M059J (cell line): ENCODE results near the gene NXPH4. TPM values are rescaled to one million over a fixed set of nuclear protein-coding genes. Genes with fewer than 3 reads are reported as not detected.
A peak's percentile ranks its signal among the peaks of the same experiment; 100 is the strongest.

Experiments
- DNase-seq: peaks from one replicate; pipeline ENCODE4 v3.0.0-alpha.2; 2012; ENCODE audit warnings: low read depth
- total RNA-seq: library from RNA; depleted of rRNA; stranded (reverse); fragments of >200 nt; shearing (Covaris generic); gene quantifications from 2 replicates; pipeline ENCODE4 v1.2.3, GENCODE V29; 2014

Gene NXPH4
- total RNA-seq, 1 experiment from 2014 or later: 6.8 TPM

DNA sequence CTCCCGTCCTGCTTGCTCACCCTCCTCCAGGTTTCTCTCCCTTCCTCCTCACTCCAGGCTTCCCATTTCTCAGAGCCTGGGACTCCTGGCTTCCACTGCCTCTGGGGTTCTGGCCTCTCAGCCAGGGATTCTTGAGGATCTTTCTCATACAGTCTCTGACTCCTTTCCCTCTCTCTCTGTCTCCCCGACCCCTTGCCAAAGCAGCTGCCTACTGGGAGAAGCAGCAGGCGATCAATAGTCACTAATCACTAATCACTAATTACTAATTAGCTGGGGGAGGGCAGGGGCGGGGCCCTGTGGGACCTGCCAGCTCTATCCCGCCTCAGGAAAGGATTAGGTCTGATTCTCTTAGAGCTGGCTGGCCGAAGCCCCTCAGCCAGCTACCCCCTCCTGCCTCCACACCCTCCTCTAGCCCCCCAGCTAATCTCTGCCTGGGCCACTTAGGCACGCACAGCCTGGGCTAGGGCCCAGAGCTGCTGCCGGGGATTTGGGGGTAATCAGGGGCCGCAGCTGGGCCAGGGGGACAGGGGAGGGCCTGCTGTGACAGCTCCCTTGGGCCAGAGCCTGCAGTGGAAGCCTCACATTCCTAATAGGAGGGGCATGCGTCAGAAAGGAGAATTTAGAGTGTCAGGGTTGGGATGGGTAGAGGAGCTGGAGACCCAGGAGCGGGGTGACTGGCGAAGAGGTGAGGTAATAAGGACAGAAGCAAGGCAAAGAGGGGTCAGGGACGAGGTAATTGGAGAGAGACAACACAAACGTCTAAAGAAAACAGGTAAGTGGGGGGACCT, 2.8 kb downstream of the NXPH4 start:
- no peak for DNase-seq

DNA sequence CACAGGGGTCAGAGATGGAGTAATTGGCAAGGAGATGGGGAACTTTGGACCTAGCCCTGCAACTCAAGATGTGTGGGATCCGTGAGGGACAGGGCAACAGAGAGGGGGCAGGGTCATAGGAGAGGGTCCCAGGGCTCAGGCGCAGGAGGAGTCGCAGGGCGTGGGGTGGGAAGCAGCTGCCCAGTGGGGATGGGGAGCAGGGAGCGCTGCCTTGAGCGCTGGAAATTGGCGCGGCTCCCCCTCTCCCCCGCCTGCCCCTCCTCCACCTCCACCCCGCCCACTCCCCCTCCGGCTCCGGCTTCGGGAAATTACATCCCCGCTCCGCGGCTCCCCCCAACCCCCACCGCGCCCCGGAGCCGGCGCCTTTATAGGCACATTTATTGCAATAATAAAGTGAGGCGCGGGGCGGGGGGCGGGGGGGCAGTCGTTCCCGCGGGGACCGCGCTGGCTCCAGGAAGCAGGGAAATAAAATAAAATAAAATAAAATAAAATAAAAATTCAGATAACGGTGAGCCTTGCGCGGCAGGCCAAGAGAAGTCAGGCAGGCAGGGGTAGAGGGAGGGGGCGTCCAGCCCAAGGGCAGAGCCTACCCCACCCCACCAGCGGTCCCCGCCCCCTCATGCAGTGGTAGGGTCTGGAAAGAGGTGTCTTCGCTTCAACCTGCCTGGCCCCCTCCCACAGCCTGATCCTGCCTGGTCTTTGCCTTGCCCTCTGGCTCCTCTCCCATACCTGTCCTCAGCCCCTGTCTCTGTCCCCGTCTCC, 3.6 kb downstream of the NXPH4 start:
- no peak for DNase-seq

DNA sequence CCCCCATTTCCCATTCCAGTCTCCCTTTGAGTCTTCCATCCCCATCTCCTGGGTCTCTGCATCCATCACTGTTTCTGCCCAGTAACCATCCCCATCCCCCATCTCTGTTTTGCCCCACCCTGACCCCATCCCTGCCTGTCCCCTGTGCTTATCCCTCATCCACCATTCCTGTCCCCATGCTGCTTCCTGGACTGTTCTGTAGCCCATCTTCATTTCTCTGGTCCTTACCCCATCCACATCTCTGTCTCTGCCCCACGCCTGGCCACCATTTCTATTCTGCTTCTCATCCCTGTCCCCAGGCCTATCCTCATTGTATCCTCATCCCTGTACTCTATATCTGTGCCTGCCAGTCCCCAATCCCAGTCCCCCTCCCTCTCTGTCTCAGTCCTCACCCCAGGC, 4.2 kb downstream of the NXPH4 start:
- DNase-seq: no peak

DNA sequence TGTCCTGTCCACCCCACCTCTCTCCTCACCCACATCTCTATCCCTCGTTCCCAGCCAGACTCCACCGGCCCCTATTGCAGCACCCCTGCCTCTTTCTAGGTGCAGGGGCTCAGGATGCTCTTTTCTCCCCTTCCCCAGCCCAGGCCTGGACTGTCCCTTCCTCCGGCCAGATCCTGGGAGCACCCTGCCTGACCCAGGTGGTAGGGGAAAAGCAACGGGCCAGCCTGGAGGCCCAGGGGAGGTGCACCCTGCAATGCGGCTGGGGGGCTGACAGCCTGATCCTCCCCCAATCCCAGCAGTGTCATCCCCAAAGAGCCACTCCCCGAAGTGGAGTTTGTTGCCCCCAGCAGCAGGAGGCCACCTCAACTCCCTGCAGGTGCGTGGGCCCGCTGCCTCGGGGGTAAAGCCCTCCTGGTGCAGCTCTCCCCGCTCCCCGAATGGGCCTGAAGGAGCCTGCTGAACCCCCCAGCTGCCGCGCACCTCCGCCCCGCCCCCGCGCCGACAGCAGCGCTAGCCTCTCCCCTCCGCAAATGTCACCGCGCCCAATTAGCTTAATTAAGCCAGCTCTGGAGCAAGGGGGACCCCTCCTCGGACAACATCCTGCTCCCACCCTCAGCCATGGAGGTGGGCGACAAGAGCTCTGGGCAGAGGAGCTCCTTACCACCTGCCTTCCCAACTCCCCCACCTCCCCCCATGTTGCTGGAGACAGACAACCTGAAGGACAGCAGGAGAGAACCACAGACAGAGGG, 4.7 kb downstream of the NXPH4 start:
- DNase-seq: no peak

DNA sequence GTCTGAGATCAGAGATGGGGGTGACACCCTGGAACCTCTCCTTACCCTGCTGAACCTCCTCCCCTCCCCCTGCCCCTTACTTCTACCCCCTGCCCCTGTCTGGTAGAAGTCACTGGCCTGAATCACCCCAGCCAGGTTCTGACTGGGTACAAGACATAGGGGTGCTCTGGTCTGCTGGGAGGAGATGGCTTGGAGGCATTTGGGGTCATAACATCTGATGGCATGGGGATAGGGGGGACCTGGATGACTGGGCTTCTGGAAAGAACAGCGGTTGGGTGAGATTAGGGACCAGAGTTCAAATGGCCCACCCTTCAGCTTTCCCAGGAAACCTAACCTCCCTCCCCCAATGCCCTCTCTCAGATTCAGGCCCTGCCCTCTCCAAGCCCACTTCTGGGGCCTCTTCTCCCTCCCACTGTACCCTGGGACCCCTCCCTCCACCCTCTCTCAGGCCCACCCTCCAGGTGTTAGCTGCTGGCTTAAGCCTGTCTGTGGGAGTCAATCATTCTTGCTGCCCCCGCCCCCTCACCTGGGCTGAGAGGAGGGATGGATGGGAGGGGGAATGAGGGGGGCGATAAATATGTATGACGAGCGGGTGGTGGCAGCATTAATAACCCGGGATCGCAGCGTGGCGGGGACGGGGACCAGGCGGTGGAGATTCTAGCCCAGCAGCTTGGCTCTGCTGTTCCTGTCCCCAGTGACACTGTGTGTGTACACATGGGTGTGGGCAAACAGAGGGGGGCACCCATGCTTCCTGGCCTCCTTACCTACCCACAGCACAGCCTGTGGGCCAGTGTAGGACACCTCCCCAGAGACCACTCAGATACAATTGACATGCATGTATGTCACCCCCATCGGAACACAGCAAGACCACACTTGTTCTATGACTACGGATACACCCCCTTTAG, 5.9 kb downstream of the NXPH4 start:
- no peak for DNase-seq

DNA sequence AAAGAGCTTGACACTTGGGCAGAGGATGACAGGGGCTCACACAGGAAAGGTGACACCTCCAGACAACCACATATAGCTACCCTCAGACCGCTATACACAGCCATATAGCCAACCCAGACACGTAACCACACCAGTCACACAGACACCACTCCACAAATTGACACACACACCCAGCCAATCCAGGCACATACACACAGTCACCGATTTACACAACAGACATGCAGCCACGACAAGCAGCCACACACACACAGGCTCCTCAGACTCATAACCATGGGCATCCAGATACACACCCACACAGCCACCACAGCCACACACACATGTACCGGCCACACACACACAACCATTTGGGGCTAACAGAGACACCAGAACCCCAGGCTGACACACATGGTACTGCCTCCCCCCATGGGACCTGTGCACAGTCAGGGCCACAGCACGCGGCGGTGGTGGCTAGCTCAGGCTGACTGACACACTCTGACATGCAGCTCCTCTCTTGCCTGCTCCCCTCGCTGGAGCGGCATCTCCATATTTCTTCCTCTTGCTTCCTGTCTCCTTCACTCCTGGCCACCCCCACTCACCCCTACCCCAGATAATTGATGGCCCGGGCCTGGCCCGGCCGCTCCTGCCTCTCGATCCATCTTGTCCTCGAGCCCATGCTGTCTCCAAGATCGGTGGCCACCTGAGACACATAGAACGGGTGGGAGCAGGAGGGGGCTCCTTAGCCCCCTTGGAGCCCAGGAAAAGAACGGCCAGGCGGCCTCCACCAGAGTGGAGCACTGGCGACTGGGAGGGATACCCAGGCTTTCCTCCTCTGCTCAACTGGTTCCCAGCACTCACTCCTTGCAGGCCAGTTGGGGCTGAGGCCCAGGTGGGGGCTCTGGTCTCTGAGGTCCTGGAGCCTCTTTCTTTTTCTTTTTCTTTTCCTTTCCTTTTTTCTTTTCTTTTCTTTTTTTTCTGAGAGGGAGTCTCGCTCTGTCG, 6.9 kb downstream of the NXPH4 start:
- no peak for DNase-seq

DNA sequence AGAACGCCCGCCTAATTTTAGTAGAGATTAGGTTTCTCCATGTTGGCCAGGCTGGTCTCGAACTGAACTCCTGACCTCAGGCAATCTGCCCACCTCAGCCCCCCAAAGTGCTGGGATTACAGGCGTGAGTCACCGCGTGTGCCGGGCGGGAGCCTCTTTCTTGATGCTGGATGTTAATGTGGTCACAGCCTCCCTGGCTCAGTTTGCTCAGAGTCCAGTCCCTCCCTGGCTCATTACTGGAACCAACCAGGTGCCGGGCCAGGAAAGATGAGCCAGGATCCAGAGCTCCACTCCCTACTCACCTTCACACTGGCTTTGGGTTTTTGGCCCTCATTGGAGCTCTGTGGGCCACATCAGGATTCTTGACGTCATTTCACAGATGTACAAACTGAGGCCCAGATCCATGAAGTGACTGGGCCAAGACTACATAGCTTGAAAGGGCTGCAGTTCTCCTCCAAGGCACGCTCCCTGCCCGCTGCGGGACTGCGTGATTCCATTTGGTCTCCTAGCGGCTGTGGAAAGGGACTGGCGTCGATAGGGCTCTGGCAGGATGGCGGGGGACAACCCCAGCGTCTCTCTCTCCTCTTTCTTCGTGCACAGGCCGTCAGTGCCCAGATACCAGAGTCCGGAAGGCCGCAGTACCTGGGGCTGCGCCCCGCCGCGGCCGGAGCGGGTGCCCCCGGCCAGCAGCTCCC, 7.8 kb downstream of the NXPH4 start:
- no peak for DNase-seq

DNA sequence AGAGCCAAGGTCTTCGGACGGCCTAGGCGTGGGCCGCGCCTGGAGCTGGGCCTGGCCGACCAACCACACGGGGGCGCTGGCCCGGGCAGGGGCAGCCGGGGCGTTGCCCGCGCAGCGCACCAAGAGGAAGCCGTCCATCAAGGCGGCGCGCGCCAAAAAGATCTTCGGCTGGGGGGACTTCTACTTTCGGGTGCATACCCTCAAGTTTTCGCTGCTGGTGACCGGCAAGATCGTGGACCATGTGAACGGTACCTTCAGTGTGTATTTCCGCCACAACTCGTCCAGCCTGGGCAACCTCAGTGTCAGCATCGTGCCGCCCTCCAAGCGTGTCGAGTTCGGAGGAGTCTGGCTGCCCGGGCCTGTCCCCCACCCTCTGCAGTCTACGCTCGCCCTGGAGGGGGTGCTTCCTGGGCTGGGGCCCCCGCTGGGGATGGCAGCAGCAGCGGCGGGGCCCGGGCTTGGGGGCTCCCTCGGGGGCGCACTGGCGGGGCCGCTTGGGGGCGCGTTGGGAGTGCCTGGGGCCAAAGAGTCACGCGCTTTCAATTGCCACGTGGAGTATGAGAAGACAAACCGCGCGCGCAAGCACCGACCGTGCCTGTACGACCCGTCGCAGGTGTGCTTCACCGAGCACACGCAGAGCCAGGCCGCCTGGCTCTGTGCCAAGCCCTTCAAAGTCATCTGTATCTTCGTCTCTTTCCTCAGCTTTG, 8.5 kb downstream of the NXPH4 start:
- DNase-seq: no peak

DNA sequence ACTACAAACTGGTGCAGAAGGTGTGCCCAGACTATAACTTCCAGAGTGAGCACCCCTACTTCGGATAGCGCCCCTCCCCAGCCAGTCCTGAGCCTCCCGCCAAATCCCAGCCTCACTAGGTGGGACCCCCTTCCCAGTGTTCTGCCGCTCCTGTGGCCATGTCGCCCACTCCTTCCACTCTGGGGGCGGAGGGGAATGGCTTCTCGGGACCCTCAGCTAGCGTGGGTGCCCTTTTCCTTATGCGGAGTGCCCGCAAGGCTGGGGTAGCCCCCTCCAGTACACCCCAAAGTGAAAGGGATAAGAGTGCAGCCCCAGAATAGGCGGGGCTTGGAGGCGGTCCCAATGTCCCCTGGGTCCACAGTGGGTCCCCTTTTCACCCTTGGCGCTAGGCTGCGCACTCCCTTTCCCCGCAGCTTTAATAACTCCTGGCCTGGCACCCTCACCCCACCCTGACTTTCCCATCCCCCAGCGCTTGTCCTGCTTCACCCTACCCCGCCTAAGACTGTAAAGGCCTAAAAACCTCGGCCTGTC, 9.2 kb downstream of the NXPH4 start:
- DNase-seq: no peak

DNA sequence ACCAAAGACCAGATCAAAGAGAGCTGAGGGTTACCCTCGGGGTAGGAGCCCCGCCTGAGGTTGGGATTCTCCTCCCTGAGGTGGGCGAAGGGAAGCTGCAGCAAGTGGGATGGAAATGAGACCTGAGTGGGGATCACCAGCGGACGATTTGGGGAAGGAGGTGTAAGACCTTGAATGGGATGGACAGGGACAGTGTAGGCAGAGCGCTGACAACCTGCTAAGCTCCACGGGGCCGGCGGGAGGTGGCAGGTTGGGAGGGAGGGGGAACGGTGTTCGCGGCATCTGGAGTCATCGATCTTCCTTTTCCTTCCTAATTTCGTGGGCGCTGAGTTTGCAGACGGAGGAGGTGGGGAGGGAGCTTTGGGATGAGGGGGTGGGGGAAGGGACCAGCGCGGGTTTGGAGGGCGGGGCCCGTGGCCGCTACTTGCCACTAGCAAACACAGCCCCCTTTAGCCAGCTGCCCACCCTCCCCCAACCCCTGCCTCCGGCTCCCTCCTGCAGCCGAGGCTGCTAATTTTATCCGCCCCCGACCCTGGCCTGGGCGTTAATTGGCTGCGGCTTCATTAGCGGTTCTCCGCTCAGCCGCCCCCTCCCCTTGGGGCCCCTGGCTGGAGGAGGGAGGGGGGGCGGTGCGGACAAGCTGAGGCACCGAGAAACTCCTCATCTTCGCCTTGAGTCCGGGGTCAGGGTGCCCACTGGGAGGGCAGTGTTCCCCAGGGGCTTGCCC, 10.2 kb downstream of the NXPH4 start:
- no peak for DNase-seq

DNA sequence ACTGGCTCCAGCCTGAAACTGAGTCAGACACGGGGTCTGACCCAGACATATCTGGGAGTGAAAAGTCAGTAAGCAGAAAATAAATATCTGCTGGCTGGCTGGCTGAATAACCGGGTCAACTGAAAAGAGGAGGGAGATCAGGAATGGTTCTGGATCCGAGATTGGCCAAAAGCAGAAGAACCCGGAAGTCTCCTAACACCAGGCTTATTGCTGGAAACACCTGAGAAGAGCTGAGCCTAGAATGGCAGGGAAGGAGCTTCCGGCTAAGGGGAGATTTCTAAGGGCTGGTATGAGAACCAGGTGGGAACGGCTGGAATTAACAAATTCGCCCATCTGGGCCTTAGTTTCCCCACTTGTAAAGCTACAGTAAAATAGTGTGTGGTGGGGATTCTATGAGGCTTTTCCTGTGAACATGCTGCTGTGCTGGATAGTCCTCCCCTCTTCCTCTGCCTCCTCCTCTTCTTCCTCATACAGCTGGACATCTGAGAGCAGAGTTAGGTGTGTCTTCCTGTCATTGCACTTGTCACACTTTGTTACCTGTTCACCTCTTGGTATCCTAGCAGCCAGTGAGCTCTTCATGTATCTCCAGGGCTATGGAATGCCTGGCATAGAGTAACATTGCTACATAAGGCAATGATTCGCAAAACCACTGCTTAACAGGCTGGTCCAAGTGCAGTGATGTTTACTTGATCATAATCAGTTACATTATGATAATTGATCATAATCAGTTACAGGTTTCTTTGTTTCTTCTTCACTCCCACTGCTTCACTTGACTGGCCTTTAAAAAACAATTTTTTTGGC, 10.9 kb downstream of the NXPH4 start:
- DNase-seq: no peak

DNA sequence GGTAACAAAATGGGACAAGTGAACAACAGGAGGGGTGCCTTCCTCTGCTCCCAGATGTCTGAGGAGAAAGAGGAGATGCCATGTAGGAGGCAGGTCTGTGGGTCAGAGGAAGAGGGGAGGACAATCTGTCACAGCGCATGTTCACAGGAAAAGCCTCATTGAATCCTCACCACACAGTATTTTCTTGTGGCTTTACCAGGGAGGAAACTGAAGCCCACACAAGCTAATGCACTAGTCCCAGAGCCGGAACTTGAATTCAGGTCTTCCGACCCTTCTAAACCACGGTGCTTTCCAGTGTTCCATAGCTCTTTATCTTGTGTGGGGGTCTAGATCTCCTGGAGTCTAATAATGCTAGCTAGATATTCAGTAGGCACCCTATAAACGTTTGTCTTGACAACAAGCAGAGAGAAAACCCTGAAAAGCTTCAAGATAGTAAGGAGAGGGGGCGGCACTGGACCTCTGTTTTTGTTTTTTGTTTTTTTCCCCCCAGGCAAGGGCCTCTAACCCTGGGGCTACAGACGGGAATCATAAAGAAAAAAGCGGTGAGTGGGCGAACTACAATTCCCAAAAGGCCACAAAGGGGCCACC, 12.5 kb downstream of the NXPH4 start:
- no peak for DNase-seq

DNA sequence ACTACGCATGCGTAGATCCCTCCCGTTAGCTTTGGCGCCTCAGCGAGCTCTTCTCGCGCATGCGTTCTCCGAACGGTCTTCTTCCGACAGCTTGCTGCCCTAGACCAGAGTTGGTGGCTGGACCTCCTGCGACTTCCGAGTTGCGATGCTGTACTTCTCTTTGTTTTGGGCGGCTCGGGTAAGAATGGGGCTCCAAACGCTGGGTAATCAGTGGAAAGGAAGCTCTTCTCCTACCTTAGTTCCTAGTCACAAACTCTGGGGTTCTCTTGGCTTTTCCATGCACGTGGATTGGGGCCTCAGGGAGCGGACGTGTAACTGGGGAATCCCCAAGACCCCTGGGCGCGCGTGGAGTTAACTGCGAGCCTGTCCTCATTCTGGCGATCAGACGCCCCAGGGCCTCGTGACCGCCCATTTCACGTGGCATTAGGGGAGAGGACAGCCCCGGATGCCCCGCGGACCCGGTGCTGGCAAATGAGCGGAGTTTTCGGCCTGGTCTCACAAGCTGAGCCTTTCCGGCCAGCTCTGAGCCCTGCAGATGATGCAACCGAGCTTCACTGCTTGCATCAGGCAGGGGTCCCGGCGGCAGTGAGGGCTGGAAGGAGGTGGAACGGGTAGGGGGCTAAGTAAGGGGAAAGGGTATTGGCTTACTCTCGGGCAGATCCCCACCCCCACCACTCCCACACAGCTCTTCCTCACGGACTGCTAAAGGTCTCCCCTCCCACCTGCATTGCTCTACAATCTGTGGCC, 13.2 kb downstream of the NXPH4 start, which contains the start of gene SHMT2:
Gene SHMT2, plus strand, starts transcription at position 78 of the 747 bp plus-strand sequence. Its CDS starts 68 bp downstream, at position 146.
- DNase-seq: peak; percentile 94

DNA sequence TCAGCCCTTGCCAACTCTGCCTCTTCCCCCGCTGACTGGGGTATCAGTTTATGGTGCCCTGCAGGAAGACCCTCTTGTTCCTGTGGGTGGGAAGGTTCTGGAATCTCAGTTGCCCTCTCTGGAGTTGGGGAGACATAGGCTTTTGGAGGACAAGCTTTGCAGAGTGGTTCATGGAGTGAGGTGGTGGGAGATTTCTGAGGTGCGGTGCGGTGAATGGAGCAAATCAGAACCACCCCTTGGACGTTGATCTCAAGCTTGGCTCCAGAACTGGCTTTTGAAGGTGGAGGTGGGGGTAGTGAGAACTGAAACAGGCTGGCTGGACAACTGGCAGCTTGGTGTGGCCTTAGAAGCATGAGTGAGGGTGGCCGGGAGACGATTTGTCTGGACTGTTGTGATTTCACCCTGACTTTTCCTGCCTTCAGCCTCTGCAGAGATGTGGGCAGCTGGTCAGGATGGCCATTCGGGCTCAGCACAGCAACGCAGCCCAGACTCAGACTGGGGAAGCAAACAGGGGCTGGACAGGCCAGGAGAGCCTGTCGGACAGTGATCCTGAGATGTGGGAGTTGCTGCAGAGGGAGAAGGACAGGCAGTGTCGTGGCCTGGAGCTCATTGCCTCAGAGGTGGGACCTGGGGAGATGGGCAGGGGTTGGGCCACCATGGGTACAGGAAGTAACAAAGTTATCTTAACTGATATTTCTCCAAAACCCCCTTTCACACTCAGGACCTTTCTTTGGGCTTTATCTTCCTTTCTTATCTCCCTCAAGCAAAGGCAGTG, 14.0 kb downstream of the NXPH4 start:
- DNase-seq: no peak
